ENCODE measurements around the gene CTNS. TPM values are rescaled to one million over a fixed set of nuclear protein-coding genes. Genes with fewer than 3 reads are reported as not detected.

Gene CTNS
- total RNA-seq (ENCODE audit: low replicate concordance), result 9.4 and 9.9 TPM in 2 replicates

DNA sequence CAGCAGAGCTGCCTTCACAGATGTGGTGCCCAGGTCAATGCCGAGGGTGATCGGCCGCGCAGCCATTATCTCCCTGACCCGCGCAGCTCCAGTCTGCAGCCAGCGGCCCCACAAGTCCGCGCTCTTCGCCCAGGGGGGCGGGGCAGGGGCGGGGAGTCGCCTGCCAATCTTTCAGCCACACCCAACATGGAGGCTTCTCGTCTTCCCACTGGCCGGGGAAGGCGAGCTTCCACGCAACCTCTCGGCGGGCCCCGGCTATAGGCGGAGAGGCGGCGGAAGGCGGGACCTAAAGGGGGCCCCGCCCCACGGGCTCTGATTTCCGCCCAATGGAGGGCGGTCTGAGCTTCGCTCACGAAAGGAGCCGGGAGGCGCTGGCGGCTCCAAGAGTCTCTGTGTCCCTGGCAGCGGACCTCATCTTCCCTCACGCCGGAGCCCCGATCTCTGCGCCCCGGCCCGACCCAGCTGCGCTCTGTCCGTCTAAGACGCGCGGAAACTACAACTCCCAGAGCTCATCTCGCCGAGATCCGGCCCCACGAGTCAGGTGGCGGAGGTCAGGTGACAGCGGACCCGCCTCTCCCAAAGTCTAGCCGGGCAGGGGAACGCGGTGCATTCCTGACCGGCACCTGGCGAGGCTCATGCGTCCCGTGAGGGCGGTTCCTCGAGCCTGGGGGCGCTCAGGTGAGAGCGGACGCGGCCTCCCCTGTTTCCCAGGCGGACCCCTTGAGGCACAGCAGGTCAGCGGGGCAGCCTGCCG is at the start of gene CTNS, which contains the start of gene SHPK:
CTNS (plus strand) TSS at position 607 of the 754 bp plus-strand sequence. CDS start 3,447 bp downstream, outside the sequence.
SHPK (minus strand) TSS at position 97 of the 754 bp plus-strand sequence; CDS start at position 66, 31 bp downstream.
- Histone ChIP-seq H3K4me2 (peak within 1 kb of the TSS; percentile 85), H3F3A (ENCODE audit: low read depth) (no peaks in the 10 kb centered on the region), H3K9ac (peak within 1 kb of the TSS; percentile 50), H3K27ac (peak within 1 kb of the TSS; percentile 89), H3K4me1 (peaks cover 8% of the 10 kb centered on the region), H3K4me3 (peak within 1 kb of the TSS; percentile 98), H3K36me3 (no peaks in the 10 kb centered on the region), H3K27me3 (no peaks in the 10 kb centered on the region), H2AFZ (replicated peaks) (peak within 1 kb of the TSS; percentile 91), H3K9me3 (ENCODE audit: low read depth) (no peaks in the 10 kb centered on the region), H3K79me2 (ENCODE audit: low read depth) (peaks cover 38% of the 10 kb centered on the region), H4K20me1 (ENCODE audit: low read depth) (peaks cover 9% of the 10 kb centered on the region)
- Mint-ChIP-seq H3K27me3 (ENCODE audit: insufficient read depth, low read depth) (peaks cover 5% of the 10 kb centered on the region), H3K4me1 (peaks cover 36% of the 10 kb centered on the region), H3K36me3 (peaks cover 8% of the 10 kb centered on the region), H3K4me3 (peak within 1 kb of the TSS; percentile 98), H3K27ac (peak within 1 kb of the TSS; percentile 98), H3K9me3 (no peaks in the 10 kb centered on the region)
- DNase-seq (ENCODE audit: low spot score), result peak; percentile 99
- TF ChIP-seq, protein P1, sequence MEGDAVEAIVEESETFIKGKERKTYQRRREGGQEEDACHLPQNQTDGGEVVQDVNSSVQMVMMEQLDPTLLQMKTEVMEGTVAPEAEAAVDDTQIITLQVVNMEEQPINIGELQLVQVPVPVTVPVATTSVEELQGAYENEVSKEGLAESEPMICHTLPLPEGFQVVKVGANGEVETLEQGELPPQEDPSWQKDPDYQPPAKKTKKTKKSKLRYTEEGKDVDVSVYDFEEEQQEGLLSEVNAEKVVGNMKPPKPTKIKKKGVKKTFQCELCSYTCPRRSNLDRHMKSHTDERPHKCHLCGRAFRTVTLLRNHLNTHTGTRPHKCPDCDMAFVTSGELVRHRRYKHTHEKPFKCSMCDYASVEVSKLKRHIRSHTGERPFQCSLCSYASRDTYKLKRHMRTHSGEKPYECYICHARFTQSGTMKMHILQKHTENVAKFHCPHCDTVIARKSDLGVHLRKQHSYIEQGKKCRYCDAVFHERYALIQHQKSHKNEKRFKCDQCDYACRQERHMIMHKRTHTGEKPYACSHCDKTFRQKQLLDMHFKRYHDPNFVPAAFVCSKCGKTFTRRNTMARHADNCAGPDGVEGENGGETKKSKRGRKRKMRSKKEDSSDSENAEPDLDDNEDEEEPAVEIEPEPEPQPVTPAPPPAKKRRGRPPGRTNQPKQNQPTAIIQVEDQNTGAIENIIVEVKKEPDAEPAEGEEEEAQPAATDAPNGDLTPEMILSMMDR (IDR thresholded peaks at IDR 0.05), result no peak
- TF ChIP-seq EZH2 (IDR thresholded peaks at IDR 0.05), result no peak
- TF ChIP-seq EZH2phosphoT487 (IDR thresholded peaks at IDR 0.05), result no peak

- Histone ChIP-seq H3K27me3 (no peaks in the 10 kb centered on the region), H4K20me1 (ENCODE audit: low read depth) (no peaks in the 10 kb centered on the region), H3K9ac (no peak overlapping the region), H3K9me3 (ENCODE audit: low read depth) (no peaks in the 10 kb centered on the region), H3K4me1 (no peaks in the 10 kb centered on the region), H2AFZ (replicated peaks) (no peak overlapping the region), H3K4me3 (no peak overlapping the region), H3K79me2 (ENCODE audit: low read depth) (no peaks in the 10 kb centered on the region), H3K4me2 (no peak overlapping the region), H3K27ac (no peak overlapping the region), H3F3A (ENCODE audit: low read depth) (no peaks in the 10 kb centered on the region), H3K36me3 (no peaks in the 10 kb centered on the region)
- TF ChIP-seq, protein P1 (IDR thresholded peaks at IDR 0.05), result no peak
- TF ChIP-seq EZH2phosphoT487 (IDR thresholded peaks at IDR 0.05), result no peak
- no peak for TF ChIP-seq EZH2 (IDR thresholded peaks at IDR 0.05)
- H3K4me1 Mint-ChIP-seq, result no peaks in the 10 kb centered on the region
- no peak for DNase-seq (ENCODE audit: low spot score)
- H3K36me3 Mint-ChIP-seq, result peaks cover 13% of the 10 kb centered on the region
- H3K27ac Mint-ChIP-seq, result peak overlapping the region; percentile 37
- no peaks in the 10 kb centered on the region for H3K9me3 Mint-ChIP-seq
- H3K4me3 Mint-ChIP-seq, result peak overlapping the region; percentile 68
- H3K27me3 Mint-ChIP-seq (ENCODE audit: insufficient read depth, low read depth), result peaks cover 2% of the 10 kb centered on the region
Measured at GRCh38 chr17:3589784-3590183, 46.8 kb upstream of the CTNS start.

DNA sequence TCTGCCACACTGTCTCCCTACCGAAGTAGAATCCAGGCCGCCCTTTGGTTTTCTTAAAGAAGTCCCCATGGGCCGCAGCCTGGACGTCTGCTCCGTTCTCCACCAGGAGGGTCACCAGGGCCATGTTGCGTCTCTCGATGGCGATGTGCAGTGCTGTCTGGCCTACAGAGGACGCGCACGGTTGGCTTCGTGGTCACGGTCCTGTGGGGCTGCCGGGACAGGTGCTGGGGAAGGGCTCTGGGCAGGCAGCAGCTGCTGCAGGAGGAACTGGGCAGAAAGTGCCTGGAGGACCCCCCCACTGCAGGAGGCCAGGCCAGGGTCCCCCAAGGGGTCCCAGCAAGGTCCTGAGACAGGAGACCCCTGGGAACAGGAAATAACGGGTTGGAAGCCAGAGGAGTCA is 46.3 kb upstream of the CTNS start:
- Histone ChIP-seq H3K9ac (no peak overlapping the region), H4K20me1 (ENCODE audit: low read depth) (no peaks in the 10 kb centered on the region), H3K4me2 (no peak overlapping the region), H3K4me1 (no peaks in the 10 kb centered on the region), H3K27ac (no peak overlapping the region), H3K9me3 (ENCODE audit: low read depth) (no peaks in the 10 kb centered on the region), H3K36me3 (no peaks in the 10 kb centered on the region), H3K27me3 (no peaks in the 10 kb centered on the region), H3K79me2 (ENCODE audit: low read depth) (no peaks in the 10 kb centered on the region), H2AFZ (replicated peaks) (no peak overlapping the region), H3F3A (ENCODE audit: low read depth) (no peaks in the 10 kb centered on the region), H3K4me3 (no peak overlapping the region)
- Mint-ChIP-seq H3K27ac (no peak overlapping the region), H3K9me3 (no peaks in the 10 kb centered on the region), H3K4me3 (no peak overlapping the region), H3K36me3 (peaks cover 12% of the 10 kb centered on the region), H3K4me1 (no peaks in the 10 kb centered on the region), H3K27me3 (ENCODE audit: insufficient read depth, low read depth) (peaks cover 2% of the 10 kb centered on the region)
- DNase-seq (ENCODE audit: low spot score), result no peak
- no peak for TF ChIP-seq EZH2 (IDR thresholded peaks at IDR 0.05)
- TF ChIP-seq EZH2phosphoT487 (IDR thresholded peaks at IDR 0.05), result no peak
- TF ChIP-seq, protein P1 (IDR thresholded peaks at IDR 0.05), result no peak
